Hepatocyte (in vitro differentiated cells): ENCODE results near the gene EPHA8.

Source experiments
- EZH2 ChIP-seq: fragments of 200-600 bp; sonication (generic); IDR thresholded peaks from 2 replicates; pipeline ENCODE4 v1.6.1; 2016; ENCODE audit warnings: antibody characterized with exemption, mild to moderate bottlenecking, borderline replicate concordance
- EZH2phosphoT487 ChIP-seq: fragments of 200-600 bp; sonication (generic); IDR thresholded peaks from one replicate; pipeline ENCODE4 v1.6.1; 2018; ENCODE audit warnings: antibody characterized with exemption, mild to moderate bottlenecking, low read depth, moderate library complexity; ENCODE audit not compliant: unreplicated experiment, severe bottlenecking
- TF ChIP-seq, protein P1 (sequence below): fragments of 200-600 bp; sonication (generic); IDR thresholded peaks from 2 replicates; pipeline ENCODE4 v1.5.1; 2016; ENCODE audit warnings: antibody characterized with exemption, mild to moderate bottlenecking; ENCODE audit not compliant: poor library complexity

DNA sequence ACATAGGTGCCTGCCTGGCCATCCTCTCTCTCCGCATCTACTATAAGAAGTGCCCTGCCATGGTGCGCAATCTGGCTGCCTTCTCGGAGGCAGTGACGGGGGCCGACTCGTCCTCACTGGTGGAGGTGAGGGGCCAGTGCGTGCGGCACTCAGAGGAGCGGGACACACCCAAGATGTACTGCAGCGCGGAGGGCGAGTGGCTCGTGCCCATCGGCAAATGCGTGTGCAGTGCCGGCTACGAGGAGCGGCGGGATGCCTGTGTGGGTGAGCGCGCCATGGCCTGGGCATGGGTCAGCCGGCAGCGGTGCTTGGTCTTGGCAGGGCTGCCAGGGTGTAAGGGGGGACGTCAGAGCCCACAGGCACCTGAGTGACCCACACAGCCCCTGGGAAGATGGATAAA lies 13.3 kb downstream of the EPHA8 start:
- TF ChIP-seq, protein P1, sequence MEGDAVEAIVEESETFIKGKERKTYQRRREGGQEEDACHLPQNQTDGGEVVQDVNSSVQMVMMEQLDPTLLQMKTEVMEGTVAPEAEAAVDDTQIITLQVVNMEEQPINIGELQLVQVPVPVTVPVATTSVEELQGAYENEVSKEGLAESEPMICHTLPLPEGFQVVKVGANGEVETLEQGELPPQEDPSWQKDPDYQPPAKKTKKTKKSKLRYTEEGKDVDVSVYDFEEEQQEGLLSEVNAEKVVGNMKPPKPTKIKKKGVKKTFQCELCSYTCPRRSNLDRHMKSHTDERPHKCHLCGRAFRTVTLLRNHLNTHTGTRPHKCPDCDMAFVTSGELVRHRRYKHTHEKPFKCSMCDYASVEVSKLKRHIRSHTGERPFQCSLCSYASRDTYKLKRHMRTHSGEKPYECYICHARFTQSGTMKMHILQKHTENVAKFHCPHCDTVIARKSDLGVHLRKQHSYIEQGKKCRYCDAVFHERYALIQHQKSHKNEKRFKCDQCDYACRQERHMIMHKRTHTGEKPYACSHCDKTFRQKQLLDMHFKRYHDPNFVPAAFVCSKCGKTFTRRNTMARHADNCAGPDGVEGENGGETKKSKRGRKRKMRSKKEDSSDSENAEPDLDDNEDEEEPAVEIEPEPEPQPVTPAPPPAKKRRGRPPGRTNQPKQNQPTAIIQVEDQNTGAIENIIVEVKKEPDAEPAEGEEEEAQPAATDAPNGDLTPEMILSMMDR: no peak
- TF ChIP-seq EZH2phosphoT487 (no peak), EZH2 (no peak)
